Measurements from ENCODE around the gene TXNL1.
"Not testable (repeated sequence)": the region's sequence is repeated elsewhere in the genome, so short reads cannot be mapped to it uniquely, and the experiment has no call there.

Gene TXNL1

GRCh38 chr18:56638232-56639103 is at the start of gene TXNL1:
Gene TXNL1 (minus strand): TSS chr18:56638592. CDS start chr18:56638440, 152 bp downstream.
- DNase-seq, result peak; percentile 99

- no peak for DNase-seq
Measured at GRCh38 chr18:56684277-56684676, 45.9 kb upstream of the TXNL1 start.

GRCh38 chr18:56678836-56679565 is 40.6 kb upstream of the TXNL1 start:
- DNase-seq, result no peak

GRCh38 chr18:56676639-56677038 is 38.2 kb upstream of the TXNL1 start:
- no peak for DNase-seq

GRCh38 chr18:56672981-56673380 is 34.6 kb upstream of the TXNL1 start:
- no peak for DNase-seq

- no peak for DNase-seq
Measured at GRCh38 chr18:56672391-56672790, 34.0 kb upstream of the TXNL1 start.

GRCh38 chr18:56662902-56663301 is 24.5 kb upstream of the TXNL1 start:
- DNase-seq, result no peak

GRCh38 chr18:56662502-56662901 is 24.1 kb upstream of the TXNL1 start:
- DNase-seq, result no peak

GRCh38 chr18:56662063-56662408 is 23.6 kb upstream of the TXNL1 start:
- no peak for DNase-seq

GRCh38 chr18:56661360-56662062 is 23.1 kb upstream of the TXNL1 start:
- DNase-seq, result no peak

GRCh38 chr18:56660655-56661054 is 22.3 kb upstream of the TXNL1 start:
- no peak for DNase-seq

GRCh38 chr18:56659111-56659510 is 20.7 kb upstream of the TXNL1 start:
- DNase-seq, result no peak

GRCh38 chr18:56658261-56658660 is 19.9 kb upstream of the TXNL1 start:
- DNase-seq, result no peak

GRCh38 chr18:56654280-56654679 is 15.9 kb upstream of the TXNL1 start:
- DNase-seq, result not testable (repeated sequence)

- DNase-seq, result no peak
Measured at GRCh38 chr18:56652802-56653201, 14.4 kb upstream of the TXNL1 start.

GRCh38 chr18:56651771-56652092 is 13.3 kb upstream of the TXNL1 start:
- no peak for DNase-seq

GRCh38 chr18:56650944-56651770 is 12.8 kb upstream of the TXNL1 start, which contains the start of gene WDR7:
Gene WDR7 (plus strand): TSS chr18:56651359. CDS start chr18:56672516, 21,157 bp downstream.
- DNase-seq, result peak; percentile 94

- DNase-seq, result no peak
Measured at GRCh38 chr18:56649996-56650395, 11.6 kb upstream of the TXNL1 start.

- DNase-seq, result no peak
Measured at GRCh38 chr18:56647951-56648893, 9.8 kb upstream of the TXNL1 start.

GRCh38 chr18:56647071-56647470 is 8.7 kb upstream of the TXNL1 start:
- no peak for DNase-seq

- DNase-seq, result no peak
Measured at GRCh38 chr18:56645415-56646016, 7.1 kb upstream of the TXNL1 start.
